HG02870 (cell line): ENCODE results near the gene C6orf120.

ENCODE experiments used
- ATAC-seq: cut with Tn5 transposase; IDR thresholded peaks from one replicate; pipeline ENCODE4 v1.9.1; 2021; ENCODE audit warnings: mild to moderate bottlenecking, moderate library complexity; ENCODE audit not compliant: unreplicated experiment

C6orf120 gene

DNA sequence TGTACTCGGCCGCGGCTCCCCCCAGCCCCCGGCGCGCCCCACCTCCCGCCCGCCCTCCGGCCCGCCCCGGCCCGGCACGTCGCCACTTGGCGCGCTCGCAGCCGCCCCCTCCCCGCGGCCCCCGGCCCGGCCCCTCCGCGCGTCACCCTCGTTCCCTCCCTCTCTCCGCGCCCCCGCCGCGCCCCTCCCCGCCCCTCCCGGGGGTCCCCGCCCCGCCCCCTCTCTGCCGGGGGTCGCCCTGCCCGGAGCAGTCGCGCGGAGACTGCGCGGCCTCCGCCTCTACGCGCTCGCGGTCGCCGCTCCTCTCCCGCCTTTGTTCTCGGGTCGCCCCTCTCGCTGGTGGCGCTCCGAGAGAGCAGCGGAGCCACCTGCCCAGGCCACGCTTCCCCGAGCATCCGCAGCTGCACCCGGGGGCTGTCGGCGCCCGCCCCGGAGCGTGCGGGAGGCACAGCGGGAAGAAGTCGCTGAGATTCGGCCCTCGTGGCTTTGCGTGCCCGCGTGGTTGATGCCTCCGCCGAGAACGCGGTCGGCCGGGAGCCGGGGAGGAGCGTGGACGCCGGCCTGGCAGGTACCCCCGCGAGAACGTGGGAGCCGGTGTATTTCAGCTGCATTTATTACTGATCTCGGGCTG lies 22.7 kb downstream of the C6orf120 start, which contains the start of gene PHF10:
PHF10 (minus strand) TSS at position 7 of the 631 bp plus-strand sequence. CDS start 569 bp downstream, outside the sequence.
- peak; percentile 44 for ATAC-seq

DNA sequence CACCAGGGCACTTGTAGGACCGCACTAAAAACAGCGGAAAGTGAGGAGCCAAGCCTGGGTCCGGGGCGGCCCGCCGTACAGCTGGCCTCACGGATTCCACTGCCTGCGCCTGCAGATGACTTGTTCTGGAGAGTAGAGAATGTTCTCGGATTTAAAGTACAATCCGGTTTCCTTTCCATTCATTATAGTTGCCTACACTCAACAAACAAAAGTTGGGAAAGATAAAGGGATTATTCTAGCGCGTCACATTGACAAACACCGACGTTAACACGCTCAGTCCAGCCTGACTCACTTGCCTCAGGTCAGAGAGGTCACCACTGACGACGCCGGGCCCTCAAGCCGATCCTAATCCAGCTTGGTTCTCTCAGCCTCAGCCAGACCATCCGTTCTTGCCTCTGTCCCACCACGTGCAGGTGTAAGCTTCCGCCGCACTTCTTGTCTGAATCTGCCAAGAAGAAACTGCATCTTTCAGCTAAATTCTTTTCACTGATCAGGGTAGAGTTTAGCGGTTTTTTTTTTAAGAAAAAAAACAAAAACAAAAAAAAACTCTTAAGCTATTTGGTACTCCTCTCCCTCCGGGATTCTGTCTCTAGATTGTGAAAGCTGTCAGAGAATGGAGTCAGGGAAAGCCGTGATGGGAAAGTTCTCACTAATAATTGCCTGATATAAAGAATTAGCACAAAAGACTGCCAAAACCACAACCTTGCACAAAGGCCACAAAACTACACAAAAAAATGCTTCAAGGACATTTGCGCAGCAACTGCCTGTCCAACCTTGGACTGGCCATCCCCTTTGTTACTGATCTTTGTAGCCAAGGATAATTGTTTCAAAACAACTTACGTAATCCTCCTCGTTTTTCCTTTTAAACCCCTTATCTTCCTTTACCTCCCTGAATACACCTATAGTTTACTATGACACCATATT lies 23.5 kb downstream of the C6orf120 start:
- ATAC-seq, result peak; percentile 30

DNA sequence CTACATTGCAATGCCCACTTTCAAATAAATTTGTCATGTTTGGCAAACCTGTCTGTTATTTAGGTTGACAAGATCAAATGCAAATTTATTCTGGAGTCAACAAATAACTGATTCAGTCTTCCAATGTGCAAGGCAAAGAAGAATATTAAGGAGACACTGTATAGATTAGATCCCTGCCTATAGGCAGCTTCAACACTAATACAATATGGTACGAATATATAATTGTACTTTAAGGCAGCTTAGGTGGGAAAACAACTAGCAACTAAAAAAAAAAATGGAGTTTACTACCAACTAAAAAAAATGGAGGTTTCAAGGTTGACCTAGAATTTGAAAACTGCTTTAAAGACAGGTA lies 24.1 kb downstream of the C6orf120 start:
- no peak for ATAC-seq

DNA sequence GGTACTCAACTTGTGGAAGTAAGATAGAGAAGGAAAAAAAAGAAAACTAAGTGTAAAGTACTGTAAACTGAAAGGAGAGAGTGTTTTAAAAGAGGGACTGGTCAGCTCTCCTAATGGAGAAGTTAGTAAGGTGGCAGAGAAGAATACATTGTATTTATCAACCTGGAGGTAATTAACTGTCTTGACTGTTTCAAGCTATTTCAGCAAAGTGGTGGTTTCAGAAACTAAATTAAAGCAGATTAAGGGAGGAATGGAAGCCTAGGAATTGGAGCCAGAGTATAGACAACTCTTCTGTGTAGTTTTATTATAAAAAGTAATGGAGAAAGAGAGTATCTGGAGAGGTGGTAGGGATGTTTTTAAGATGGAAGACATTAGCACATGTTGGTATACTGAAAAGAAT lies 25.0 kb downstream of the C6orf120 start:
- ATAC-seq, result no peak

DNA sequence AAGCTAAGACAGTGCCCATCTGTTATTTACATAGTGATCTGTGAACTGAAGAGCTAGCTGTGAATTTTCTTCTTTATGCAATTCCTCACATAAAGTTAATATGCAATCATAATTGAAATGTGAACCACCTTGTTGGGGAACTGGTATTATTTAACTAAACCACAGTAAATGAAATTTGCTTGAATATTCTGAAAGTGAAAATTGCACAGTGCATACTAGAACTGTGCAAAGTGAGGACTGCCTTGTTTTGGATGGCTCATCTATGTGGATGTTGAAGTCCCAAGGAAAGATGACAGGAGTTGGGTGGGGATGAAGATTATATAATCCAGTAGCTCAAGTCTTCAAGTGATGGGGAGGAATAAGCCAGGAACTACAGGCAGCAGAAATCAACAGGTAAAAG lies 28.0 kb downstream of the C6orf120 start:
- ATAC-seq, result no peak

DNA sequence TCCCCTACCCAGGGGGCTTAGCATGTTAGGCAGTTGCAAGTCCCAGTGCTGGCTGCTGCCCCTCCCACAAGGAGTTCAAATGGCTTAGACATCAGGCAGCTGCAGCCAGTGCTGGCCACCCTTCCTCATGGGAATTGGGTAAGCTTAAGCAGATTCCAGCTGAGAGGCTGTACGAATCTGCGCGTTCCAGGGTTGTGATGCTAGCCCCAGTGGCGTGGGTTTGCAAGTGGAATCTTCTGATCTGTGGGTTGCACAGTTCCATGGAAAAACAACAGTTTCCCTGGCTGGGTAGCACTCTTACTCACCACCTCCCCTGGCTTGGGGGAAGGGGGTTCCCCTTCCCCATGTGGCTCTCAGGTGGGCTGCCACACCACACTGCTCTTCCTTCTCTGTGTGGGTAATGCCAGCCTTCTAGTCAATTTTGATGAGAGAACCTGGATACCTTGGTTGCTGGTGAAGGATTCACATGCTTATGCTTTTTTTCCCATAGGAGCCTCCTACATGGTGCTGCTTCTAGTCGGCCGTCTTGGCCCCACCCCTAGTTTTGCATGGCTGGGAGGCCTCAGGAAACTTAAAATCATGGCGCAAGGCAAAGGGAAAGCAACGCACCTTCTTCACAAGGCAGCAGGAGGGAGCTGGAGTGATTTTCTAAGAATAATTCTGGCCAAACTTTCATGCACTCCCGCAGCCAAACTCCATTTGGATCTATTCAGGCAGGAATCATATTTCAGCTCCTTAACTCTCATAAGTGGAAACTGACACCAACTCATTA lies 36.5 kb downstream of the C6orf120 start:
- no peak for ATAC-seq

DNA sequence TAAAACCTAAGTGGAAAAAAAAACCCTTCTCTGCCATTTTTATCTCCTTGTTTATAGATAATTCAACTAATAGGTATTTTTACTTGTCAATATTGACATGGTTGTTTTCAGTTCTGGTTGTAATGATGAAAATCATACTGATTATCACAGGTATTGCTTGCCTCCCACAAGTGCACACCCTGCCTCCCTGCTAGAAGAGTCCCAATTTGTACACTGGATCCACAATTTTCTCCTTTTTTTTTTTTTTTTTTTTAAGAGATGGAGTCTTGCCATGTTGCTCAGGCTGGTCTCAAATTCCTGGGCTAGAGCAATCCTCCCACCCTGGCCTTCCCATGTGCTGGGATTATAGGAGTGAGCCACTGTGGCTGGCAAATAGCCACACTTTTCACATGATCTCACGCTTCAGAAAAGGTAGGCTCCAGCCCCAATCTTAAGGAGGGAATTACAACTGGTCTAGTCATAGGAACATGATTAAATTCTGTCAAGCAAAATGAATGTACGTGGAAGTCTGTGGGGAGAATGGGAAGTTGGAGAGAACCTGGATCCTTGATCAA lies 37.1 kb downstream of the C6orf120 start:
- no peak for ATAC-seq

DNA sequence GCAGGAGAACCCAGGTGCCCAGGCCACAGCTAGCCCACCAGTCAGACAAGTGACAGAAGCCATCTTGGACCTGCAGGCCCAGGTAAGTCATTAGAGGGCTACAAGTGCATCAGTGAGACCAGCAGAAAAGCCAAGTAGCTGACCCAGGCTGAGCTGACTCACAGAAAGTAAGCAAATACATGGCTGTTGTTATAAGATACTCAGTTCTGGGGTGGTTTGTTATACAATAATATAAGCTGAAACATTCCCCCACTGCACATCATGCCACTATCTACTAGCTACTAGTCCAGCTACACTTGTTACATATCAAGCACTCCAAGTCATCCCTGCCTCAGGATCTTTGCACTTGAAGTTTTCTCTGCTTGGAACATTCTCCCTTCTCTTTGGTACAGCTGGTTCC lies 39.4 kb downstream of the C6orf120 start:
- ATAC-seq, result no peak

DNA sequence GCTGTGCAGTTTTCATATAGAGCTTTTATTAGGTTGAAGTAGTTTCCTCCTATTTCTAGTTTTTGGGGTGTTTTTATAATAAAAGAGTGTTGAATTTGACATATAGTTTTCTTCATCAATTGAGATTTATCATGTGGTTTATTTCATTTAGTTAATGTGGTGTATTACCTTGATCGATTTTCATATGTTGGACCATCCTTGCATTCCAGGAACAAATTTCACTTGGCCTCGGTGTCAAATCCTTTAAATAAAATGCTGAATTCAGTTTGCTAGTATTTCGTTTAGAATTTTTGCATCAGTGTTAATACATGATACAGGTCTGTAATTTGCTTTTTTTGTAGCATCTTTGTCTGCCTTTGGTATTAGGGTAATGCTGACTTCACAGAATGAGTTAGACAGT lies 43.5 kb downstream of the C6orf120 start:
- ATAC-seq, result no peak

DNA sequence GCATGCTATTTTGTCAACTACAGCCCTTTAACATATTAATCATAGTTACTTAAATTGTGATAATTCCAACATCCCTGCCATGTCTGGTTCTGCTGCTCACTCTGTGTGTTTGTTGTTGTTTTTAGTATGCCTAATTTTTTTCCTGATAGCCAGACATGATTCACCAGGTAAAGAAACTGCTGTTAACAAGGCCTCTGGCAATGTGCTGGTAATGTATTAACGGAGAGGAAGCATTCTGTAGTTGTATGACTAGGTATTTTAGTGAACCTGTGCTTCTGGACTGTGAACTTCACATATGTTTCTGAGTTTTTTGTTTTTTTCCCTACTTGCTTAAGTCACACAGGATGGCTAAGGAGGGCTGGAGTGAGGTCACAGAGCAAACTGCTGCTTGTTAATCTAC lies 44.6 kb downstream of the C6orf120 start:
- ATAC-seq, result no peak

DNA sequence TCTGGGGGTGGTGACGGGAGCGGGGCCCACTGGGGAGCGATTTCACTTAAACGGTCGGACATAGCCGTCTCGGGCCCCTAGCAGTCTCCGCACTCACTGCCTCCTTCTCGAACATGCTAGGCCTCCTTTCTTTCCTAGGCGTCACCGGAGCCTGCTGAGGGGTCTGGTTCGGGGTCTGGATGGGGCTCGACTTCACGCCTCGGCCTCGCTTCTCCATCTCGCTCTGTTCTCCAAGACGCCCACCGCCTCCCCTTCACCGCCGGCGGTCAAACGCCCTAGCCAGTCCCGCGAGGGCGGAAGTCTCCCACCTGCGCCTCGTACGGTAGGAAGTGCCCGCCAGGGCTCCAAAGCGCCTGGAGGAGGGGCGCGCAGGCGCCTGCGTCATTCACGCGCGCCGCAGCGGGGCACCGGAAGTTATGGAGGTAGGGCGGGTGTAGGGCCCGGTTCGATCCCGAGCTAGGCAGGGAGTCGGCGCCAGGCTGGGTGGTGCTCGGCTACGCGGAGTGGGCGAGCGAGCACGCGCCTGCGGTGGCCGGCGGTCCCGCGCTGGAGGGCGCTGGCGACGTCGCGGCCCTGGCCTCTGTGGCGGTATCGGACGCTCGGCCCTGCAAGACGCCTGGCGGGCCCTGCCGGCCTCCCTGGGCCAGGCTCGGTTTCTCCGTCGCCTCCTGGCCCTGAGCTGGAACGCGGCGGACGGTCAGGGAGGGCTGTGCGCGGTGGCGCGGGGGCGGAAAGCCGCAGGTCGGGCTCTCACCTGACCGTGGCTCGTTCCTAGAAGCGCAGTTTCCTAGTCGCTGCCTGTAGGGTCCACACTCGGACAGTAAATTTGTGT lies 49.5 kb downstream of the C6orf120 start, which contains the start of the genes DYNLT2 and ERMARD:
DYNLT2 (minus strand) TSS at position 331 of the 832 bp plus-strand sequence; CDS start at position 217, 114 bp downstream.
ERMARD (plus strand) TSS at position 381 of the 832 bp plus-strand sequence; CDS start at position 417, 36 bp downstream.
- ATAC-seq, result peak; percentile 88

DNA sequence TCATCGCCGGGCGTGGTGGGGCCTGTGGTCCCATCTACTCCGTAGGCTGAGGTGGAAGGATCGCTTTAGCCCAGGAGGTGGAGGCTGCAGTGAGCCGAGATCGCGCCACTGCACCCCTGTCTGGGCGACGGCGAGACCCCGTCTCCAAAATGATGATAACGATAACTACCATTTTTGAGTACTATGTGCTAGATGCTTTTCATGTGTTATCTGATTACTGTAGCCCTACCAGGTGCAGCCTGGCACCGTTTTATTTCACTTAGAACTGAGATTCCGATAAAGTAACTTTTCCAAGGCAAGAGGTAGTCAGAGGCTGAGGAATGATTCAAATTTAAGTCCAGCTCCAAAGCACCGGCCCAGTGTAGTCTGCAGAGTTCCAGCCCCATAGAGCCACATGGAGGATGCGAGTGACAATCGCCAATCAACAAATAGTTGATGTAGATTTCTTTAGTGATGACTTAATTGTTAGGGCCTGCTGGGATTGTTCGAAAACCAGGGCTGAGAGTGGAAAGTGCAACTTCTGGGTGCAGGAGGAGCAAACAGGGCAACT lies 50.2 kb downstream of the C6orf120 start:
- ATAC-seq, result no peak
